GM19239 (cell line): Measurements from ENCODE around the gene HCK.
"Not testable (repeated sequence)": the region's sequence is repeated elsewhere in the genome, so short reads cannot be mapped to it uniquely, and the experiment has no call there.

Experiments
- DNase-seq: peaks from one replicate; pipeline ENCODE4 v3.0.0; 2011; ENCODE audit warnings: low spot score; ENCODE audit not compliant: insufficient read length
- FAIRE-seq: peaks from 2 replicates; lab custom pipeline; 2011; peaks lifted over from hg19 to GRCh38; lab: Jason Lieb, UNC

HCK gene

GRCh38 chr20:32028647-32029372, 23.2 kb upstream of the HCK start:
- FAIRE-seq: no peak
- no peak for DNase-seq

- no peak for FAIRE-seq
- no peak for DNase-seq
These were observed 22.5 kb upstream of the HCK start for GRCh38 chr20:32029561-32029960.

GRCh38 chr20:32031007-32031958, 20.8 kb upstream of the HCK start:
- DNase-seq: no peak
- FAIRE-seq: peak; percentile 76

- DNase-seq (no peak), FAIRE-seq (no peak)
These were observed 18.7 kb upstream of the HCK start for GRCh38 chr20:32033316-32033715.

GRCh38 chr20:32033721-32034120, 18.3 kb upstream of the HCK start:
- DNase-seq, FAIRE-seq: not testable (repeated sequence)

GRCh38 chr20:32034581-32035425, 17.2 kb upstream of the HCK start:
- DNase-seq: no peak
- FAIRE-seq: no peak

- no peak for DNase-seq
- no peak for FAIRE-seq
These were observed 16.6 kb upstream of the HCK start for GRCh38 chr20:32035426-32035779.

GRCh38 chr20:32036252-32036651, 15.8 kb upstream of the HCK start:
- FAIRE-seq (no peak), DNase-seq (no peak)

GRCh38 chr20:32036716-32037485, 15.1 kb upstream of the HCK start:
- no peak for FAIRE-seq
- DNase-seq: no peak

GRCh38 chr20:32037929-32038328, 14.1 kb upstream of the HCK start:
- no peak for FAIRE-seq
- no peak for DNase-seq

GRCh38 chr20:32040142-32040953, 11.7 kb upstream of the HCK start:
- no peak for FAIRE-seq

GRCh38 chr20:32045999-32046398, 6.0 kb upstream of the HCK start:
- FAIRE-seq: no peak
- no peak for DNase-seq

More at GRCh38 chr20:32040142-32040953, 11.7 kb upstream of the HCK start:
- no peak for DNase-seq

GRCh38 chr20:32050324-32050841, 1.7 kb upstream of the HCK start:
- no peak for DNase-seq
- FAIRE-seq: no peak

- FAIRE-seq (no peak), DNase-seq (no peak)
These were observed 1.0 kb upstream of the HCK start for GRCh38 chr20:32050851-32051556.

- FAIRE-seq (no peak), DNase-seq (no peak)
These were observed 337 bp upstream of the HCK start for GRCh38 chr20:32051720-32052089.

GRCh38 chr20:32052778-32053362, 828 bp downstream of the HCK start:
- DNase-seq: no peak
- FAIRE-seq: no peak

- FAIRE-seq (no peak), DNase-seq (no peak)
These were observed 1.6 kb downstream of the HCK start for GRCh38 chr20:32053648-32054047.
